Uterus (tissue), 2 donors: ENCODE measurements around the gene PLAC8L1.
"Not testable (repeated sequence)": the region's sequence is repeated elsewhere in the genome, so short reads cannot be mapped to it uniquely, and the experiment has no call there.

Source experiments
- CTCF ChIP-seq, 4 experiments: fragments of 200-600 bp in 2 of 4; fragments of 450-650 bp in 2 of 4; sonication (generic) in 2 of 4; IDR thresholded peaks; one replicate each; pipeline ENCODE4 v1.5.1; 2016 to 2019; ENCODE audit warnings: antibody characterized with exemption in 4 of 4, mild to moderate bottlenecking in 2 of 4, moderate library complexity in 1 of 4
- POLR2A ChIP-seq, 2 donors: fragments of 450-650 bp; IDR thresholded peaks; one replicate each; pipeline ENCODE4 v1.6.1; 2016; ENCODE audit warnings: antibody characterized with exemption in 2 of 2, mild to moderate bottlenecking in 1 of 2, moderate library complexity in 1 of 2

DNA sequence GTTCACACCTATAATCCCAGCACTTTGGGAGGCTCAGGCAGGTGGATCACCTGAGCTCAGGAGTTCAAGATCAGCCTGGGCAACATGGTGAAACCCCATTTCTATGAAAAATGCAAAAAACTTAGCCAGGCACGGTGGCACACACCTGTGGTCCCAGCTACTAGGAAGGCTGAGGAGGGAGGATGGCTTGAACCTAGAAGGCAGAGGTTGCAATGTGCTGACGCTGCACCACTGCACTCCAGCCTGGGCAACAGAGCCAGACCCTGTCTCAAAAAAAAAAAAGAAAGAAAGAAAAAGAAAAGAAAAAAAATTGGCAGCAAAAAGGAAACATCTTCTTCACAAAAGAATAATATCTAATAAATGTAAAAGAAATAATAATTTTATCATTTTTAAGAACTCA, 3.5 kb upstream of the PLAC8L1 start:
- not testable (repeated sequence) for TF ChIP-seq CTCF, POLR2A (IDR thresholded peaks at IDR 0.05)
